Measurements from ENCODE around the gene EDN2.

EDN2 gene

GRCh38 chr1:41482001-41482765 lies 2.3 kb downstream of the EDN2 start:
- peak in 2 of 14 donors; percentile 37 to 83 for DNase-seq

DNA sequence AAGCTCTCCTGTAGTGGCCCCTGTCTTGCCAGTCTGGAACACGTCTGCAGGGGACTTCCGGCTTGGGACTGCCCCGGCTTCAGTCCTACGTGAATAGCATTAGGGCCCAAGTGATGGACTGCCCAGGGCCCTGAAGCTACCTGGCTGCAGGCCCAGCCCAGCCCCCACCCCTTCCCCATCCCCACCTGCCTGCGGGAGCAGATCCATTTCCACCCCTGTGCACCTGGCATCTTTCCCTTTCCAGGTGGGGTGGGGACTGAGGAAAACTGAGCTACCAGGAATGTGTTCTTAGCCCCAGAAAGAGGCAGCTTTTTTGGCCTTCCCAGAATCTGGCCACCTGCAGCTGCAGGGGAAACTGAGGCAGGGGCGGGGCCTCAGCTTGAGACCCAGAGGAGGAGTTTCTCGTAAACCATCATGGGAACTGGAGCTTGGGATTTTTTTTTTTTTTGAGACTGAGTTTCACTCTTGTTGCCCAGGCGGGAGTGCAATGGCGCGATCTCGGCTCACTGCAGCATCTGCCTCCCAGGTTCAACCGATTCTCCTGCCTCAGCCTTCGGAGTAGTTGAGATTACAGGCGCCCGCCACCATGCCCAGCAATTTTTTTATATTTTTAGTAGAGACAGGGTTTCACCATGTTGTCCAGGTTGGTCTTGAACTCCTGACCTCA lies 3.2 kb downstream of the EDN2 start:
- DNase-seq = no peak

DNA sequence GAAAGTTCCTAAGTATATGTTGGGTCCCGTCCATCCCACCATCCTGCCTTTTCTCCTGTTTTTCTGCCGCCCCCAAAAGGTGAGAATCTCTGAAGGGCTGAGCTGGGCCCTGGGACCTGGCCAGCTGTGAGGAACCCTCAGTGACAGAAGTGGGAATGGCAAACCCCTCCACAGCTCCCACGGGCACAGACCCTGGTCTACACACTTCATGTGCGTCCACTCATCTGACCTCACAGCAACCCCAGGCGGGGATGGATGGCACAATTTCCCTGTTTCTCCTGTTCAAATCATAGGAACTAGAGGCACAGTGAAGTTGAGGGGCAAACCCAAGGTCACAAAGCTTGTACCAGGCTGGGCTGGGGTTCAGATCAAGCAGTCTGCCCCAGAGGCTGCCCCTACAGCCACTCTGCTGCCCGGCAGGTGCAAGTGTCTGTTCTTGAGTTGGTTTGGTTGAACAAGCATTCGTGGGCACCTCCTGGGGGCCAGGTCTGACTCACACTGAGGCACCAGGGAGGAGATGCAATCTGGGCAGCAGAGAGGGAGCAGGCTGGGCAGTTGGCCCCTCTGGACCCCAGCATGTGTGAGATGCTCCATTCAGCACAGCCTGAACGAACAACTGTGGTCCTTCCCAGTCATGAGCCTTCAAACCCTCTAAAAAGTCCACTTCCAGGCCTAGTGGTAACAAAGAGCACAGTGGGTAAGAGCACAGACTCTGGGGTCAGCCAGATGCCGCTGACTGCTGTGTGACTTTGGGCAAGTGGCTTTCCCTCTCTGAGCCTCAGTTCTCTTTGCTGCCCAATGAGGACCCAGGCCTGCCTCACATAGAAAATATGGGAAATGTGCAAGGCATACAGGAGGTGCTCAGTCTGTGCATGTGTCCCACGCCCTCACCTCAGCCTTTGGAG lies 4.0 kb downstream of the EDN2 start:
- no peak for DNase-seq

DNA sequence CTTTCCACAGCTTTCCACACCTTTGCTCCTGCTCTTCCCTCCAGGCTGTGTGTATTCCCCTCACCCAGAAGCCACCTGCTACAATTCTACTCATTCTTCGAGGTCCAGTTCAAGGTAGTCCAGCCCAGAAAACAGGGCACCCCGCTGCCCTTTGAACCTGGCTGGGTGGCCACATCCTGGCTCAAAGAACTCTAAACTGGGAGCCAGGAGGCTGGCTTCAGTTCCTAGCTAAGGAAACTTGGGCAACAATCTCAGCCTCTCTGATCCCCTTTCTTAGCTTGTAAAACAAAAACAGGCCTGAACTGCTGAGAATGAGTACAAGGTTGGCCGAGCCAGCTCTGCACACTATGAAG lies 4.7 kb downstream of the EDN2 start:
- DNase-seq = no peak

- peak in 7 of 14 donors; percentile 31 to 72 (median 50) for DNase-seq
These were observed 5.3 kb downstream of the EDN2 start for GRCh38 chr1:41479000-41479807.

- no peak for DNase-seq
These were observed 6.2 kb downstream of the EDN2 start for GRCh38 chr1:41478118-41478748.

- DNase-seq = no peak
These were observed 7.6 kb downstream of the EDN2 start for GRCh38 chr1:41476807-41477361.

DNA sequence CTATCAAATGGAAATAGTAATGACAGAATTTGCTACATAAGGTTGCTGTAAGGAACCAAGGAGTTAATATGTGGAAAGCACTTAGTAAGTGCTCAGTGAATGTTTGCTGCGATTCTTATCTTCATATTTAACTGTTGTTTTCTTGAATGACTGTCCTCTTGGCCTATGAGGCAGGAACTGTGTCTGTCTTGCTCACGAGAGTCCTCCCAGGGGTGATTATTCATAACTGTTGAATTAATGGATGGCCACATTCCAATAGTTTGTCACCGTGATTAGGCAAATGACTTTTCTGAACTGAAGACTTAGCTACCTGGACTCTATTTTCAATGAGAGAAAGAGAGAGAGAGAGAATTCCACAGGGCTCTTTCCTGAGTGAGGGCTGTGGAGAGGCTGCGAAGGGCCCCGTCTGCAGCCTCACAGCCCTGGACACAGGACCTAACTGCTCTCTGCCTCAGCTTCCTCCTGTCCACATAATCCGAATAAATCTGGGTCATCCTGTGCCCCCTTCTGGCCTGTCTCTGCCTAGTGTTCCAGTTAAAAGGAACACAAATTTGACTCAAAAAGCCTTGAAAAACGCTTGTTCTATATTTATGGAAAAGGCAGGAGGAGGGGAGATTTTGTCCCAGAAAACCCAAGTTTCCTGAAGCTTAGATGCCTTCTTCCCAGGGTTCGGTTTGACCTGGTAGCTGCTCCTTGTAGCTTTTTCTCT lies 8.5 kb downstream of the EDN2 start:
- peak in 1 of 14 donors; percentile 35 for DNase-seq

DNA sequence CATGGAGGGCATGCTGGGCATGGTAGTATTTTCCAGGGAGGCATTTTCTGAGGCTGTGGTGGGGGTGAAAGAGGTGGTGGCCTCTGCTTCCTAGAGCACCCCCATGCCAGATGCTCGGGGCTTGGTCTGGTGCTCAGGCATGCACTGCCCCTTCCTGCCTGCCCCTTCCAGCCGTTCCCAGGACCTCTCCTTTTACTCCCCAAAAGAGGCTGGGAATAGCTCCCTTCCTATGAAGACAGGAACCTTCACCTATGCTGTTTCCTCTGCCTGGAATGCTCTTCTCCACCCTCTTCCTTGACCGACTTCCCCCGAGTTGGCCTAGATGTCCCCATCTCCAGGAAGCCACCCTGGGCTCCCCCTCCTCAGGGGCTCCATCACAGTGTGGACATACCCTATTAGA lies 9.1 kb downstream of the EDN2 start:
- DNase-seq = no peak

- DNase-seq = peak in 11 of 14 donors; percentile 13 to 82 (median 58)
These were observed 9.8 kb downstream of the EDN2 start for GRCh38 chr1:41474490-41475271.

- DNase-seq = no peak
These were observed 10.6 kb downstream of the EDN2 start for GRCh38 chr1:41473738-41474362.

DNA sequence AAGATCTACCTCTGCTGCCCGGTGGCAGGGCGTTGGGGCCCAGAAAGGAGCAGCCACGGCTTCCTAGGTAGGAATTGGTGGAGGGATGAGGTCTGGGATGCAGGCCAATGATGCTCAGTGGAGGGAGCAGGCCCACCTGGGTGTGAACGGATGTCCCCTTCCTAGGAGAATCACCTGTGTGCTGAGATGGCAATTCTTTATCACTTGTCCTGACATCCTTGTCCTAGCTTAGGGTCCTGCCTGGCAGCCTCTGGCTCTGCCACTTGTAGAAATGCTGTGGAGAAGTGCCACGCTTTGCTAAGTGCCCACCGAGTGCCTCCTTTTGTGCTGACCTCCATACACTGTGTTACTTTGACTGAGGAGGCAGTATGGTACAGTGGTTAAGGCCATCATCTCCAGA lies 12.8 kb downstream of the EDN2 start:
- no peak for DNase-seq

DNA sequence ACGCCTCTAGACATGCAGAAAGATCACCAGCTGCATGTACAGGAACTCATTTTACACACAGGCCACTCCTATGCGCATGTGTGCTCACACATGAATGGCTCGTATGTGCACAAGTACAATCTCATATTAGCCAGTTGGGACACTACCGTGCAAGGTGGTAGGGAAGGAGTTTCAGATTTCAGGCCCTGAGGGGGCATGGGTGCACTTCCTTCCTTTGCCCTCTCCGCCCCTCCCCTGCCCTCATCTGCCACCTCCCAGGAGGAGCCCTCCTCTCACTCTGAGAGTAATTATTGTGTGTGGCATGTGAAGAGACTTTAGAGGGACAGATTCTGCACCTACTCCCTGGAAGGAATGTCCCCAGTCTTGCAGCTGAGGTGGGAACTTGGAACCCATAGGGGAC lies 14.8 kb downstream of the EDN2 start:
- no peak for DNase-seq

DNA sequence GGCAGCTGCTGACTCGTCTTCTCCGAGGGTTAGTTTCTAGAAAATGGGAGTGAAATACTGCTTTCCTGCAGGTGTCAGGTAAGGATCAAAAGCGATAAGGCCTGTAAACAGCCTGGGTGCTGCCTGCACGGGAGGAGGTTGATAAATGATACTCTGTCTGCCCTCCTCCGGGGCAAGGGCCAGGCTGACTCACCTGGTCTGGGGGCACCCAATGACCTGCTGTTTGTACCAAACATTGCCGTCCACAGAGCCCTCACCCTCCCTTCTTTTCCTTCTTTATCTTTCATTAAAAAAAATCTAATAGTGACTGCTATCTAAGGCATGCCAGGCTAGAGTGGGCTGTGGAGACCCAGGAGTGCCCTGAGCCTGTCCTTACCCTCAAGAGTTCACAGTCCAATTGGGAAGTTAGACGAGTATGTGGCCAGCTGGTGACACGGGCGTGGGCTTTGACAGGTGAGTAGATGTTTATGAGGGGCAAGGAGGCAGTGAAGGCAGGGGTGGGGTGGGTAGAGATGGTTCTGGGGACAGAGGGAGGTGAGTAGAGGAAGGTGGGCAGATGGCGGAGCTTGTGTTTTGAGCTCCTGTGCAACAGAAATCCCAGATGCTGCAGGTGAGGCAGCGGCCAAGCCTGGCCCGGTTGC lies 16.2 kb downstream of the EDN2 start:
- no peak for DNase-seq

GRCh38 chr1:41467673-41468072 lies 16.8 kb downstream of the EDN2 start:
- DNase-seq = no peak

DNA sequence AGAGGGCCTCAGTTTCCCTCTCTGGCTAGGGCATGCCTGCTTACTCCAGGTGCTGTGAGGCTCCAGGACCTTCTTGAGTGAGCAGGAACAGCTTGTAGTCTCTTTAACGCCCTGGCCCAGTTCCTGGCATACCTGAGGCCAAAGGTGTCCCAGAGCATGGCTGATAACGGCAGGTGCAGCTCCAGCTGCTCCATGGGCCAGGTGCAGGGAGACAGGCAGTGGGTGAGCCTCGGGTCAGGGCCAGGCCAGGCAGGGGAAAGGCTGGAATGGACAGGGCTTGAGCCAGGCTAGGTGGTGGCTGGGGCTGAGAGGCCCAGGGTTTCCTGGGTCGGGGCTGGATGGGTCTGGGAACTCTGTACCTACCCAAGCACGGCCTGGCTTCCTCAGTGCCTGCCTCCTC lies 18.3 kb downstream of the EDN2 start:
- no peak for DNase-seq

- DNase-seq = no peak
These were observed 18.7 kb downstream of the EDN2 start for GRCh38 chr1:41465741-41466140.

DNA sequence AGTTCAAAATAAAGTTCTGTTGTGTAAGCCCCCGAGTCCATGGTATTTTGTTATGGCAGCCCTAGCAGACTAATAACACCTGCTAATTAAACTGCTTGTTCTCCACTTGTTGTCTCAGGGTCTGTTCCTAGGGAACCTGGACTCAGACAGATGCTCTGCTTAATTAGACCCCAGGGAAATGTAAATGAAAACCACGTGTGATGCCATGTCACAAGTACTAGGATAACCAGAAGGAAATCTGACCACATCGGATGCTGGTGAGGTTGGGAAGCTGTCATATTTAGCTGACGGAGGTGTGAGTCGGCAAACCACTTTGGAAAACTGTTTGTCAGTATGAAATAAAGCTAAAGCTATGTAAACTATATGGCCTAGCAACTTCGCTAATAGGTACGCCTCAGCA lies 19.6 kb downstream of the EDN2 start:
- DNase-seq = no peak

DNA sequence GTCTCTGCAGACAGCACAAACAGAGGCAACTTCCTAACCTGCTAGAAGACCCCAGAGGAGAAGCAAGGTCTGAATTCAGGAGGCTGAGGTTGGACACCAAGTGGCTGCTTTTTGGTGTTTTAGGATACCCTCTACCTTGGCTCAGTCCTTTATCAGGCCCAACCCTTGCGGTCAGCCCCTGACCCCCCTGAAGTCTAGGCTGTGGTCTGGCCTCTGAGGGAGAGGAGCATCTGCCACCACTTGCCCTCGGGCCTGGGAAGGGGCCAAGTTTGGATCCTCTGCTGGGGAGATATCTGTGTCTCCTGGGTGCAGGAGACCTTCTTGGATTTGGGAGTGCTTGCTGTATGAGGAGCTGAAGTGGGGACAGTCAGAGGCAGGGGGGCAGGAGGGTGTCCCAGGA lies 21.0 kb downstream of the EDN2 start:
- no peak for DNase-seq

Data from C1 segment of cervical spinal cord (tissue), 14 donors.